ENCODE data around the gene REV3L. TPM values are rescaled to one million over a fixed set of nuclear protein-coding genes. Genes with fewer than 3 reads are reported as not detected.

Gene REV3L
- total and polyA plus RNA-seq, 2 of the 8 experiments (the other 6 are each of a cell fraction or from before 2014, with no cell fraction given), result 2.1 to 6.6 TPM

- Histone ChIP-seq H3K27ac (ENCODE audit: low read depth, low read length) (no peak overlapping the region), H3K4me1 (replicated peaks in 1 of 4; ENCODE audit: control insufficient read depth in 3 of 4, insufficient read depth in 4 of 4, low read length in 3 of 4) (peaks cover 0 to 3% (median 1%) of the 10 kb centered on the region in 4 experiments; a peak in 1 of 7 replicates), H2BK15ac (ENCODE audit: low read length) (no peak overlapping the region), H3K4me3 (ENCODE audit: extremely low read depth in 1 of 4, insufficient read depth in 2 of 4, low read depth in 3 of 4, low read length in 4 of 4) (no peak overlapping the region), H3K14ac (ENCODE audit: insufficient read length) (no peak overlapping the region), H3K23ac (ENCODE audit: insufficient read length) (no peak overlapping the region), H3K4ac (replicated peaks; ENCODE audit: insufficient read length, low read depth, low read length) (no peak overlapping the region), H3K79me1 (ENCODE audit: low read depth, low read length) (no peaks in the 10 kb centered on the region), H2BK20ac (ENCODE audit: low read length) (no peak overlapping the region), H4K91ac (replicated peaks; ENCODE audit: insufficient read length, low read length) (no peak overlapping the region), H3K9me3 (ENCODE audit: insufficient read depth in 2 of 2, low read depth in 1 of 2, low read length in 1 of 2) (no peaks in the 10 kb centered on the region), H3K56ac (replicated peaks; ENCODE audit: insufficient read length, low read depth, low read length) (no peak overlapping the region), H3K79me2 (ENCODE audit: control insufficient read depth in 1 of 2, insufficient read depth in 2 of 2, low read length in 2 of 2) (0 out of 4 replicates have a peak, but pooled peaks cover 0 to 4% of the 10 kb centered on the region in 2 experiments), H4K5ac (ENCODE audit: insufficient read length, low read depth, low read length) (no peak overlapping the region), H2AFZ (ENCODE audit: low read length) (no peak overlapping the region), H2AK5ac (ENCODE audit: low read depth, low read length) (no peak overlapping the region), H3K4me2 (ENCODE audit: insufficient read depth in 1 of 2, low read depth in 2 of 2, low read length in 2 of 2) (no peak overlapping the region), H2BK5ac (ENCODE audit: low read depth, low read length) (no peak overlapping the region), H4K8ac (ENCODE audit: extremely low read depth, insufficient read depth, low read length) (no peak overlapping the region), H2BK12ac (ENCODE audit: low read depth, low read length) (no peak overlapping the region), H4K20me1 (replicated peaks in 1 of 2; ENCODE audit: control insufficient read depth in 1 of 2, insufficient read depth in 2 of 2, low read length in 2 of 2) (peaks cover 6 to 8% of the 10 kb centered on the region in 2 experiments), H3K23me2 (ENCODE audit: low read depth, low read length) (no peaks in the 10 kb centered on the region), H3K36me3 (ENCODE audit: control insufficient read depth in 2 of 4, insufficient read depth in 4 of 4, low read length in 3 of 4) (no peaks in the 10 kb centered on the region), H3K27me3 (replicated peaks in 1 of 4; ENCODE audit: control insufficient read depth in 3 of 4, extremely low read depth in 1 of 4, insufficient read depth in 3 of 4, low read length in 3 of 4) (peaks cover 6 to 28% (median 15%) of the 10 kb centered on the region in 4 experiments), H3K18ac (ENCODE audit: extremely low read depth, low read length) (no peak overlapping the region), H2BK120ac (replicated peaks; ENCODE audit: low read depth, low read length) (no peak overlapping the region), H3K9ac (replicated peaks in 1 of 4; ENCODE audit: extremely low read depth in 1 of 4, low read depth in 3 of 4, low read length in 3 of 4) (no peak overlapping the region)
- ChIA-PET CTCF (ENCODE audit: partially characterized antibody) (interaction anchor here (0.6 kb wide), 1 partner anchor 119 kb away, joined by 3 read pairs; no protein-coding TSS in a partner anchor), POLR2A (ENCODE audit: partially characterized antibody) (no interaction called here)
- no peak for DNase-seq (ENCODE audit: low read depth in 1 of 2, low spot score in 2 of 2)
- WGBS, 2 experiments (ENCODE audit: extremely low coverage in 1 of 2, insufficient coverage in 1 of 2, insufficient read length in 1 of 2, insufficient replicate concordance in 2 of 2, low coverage in 1 of 2, low lambda C conversion rate in 2 of 2, missing lambda C conversion rate in 1 of 2), result 96% methylated on average over 1 of the region's 1 CpG; no CpG with 5 or more reads in 1 of the 2 experiments
- FAIRE-seq, result no peak
- TF ChIP-seq CTBP2 (IDR thresholded peaks at IDR 0.05; ENCODE audit: borderline replicate concordance, insufficient read depth, insufficient read length, low read length), result no peak
- TF ChIP-seq SUZ12 (IDR thresholded peaks at IDR 0.05; ENCODE audit: low read length), result no peak
- no peak for TF ChIP-seq HDAC2 (IDR thresholded peaks at IDR 0.05; ENCODE audit: borderline replicate concordance in 1 of 2, low read depth in 2 of 2, low read length in 2 of 2)
- TF ChIP-seq RFX5 (IDR thresholded peaks at IDR 0.05; ENCODE audit: borderline replicate concordance, low read depth, low read length), result no peak
- TF ChIP-seq E2F6 (IDR thresholded peaks at IDR 0.05), result no peak
- no peak for TF ChIP-seq MAX (IDR thresholded peaks at IDR 0.05)
- no peak for TF ChIP-seq KDM1A (IDR thresholded peaks at IDR 0.05; ENCODE audit: borderline replicate concordance, low read length)
- TF ChIP-seq NANOG (IDR thresholded peaks at IDR 0.05; ENCODE audit: insufficient read depth, low read depth, low read length, poor library complexity, severe bottlenecking), result no peak
- no peak for TF ChIP-seq BRCA1 (IDR thresholded peaks at IDR 0.05; ENCODE audit: low read depth, low read length)
Measured at GRCh38 chr6:111471958-111472357, 11.1 kb downstream of the REV3L start.

Measured in H1 (cell line).